Psoas muscle (tissue), 8 donors: ENCODE data around the gene BMP5. TPM values are rescaled to one million over a fixed set of nuclear protein-coding genes. Genes with fewer than 3 reads are reported as not detected.

Source experiments
- ATAC-seq, 4 donors: fragments of 200-7000 bp; cut with Tn5 transposase; one replicate each; pipeline ENCODE4 v1.9.1; 2020; ENCODE audit warnings: moderate library complexity in 3 of 4, mild to moderate bottlenecking in 2 of 4
- DNase-seq, 2 donors: peaks; one replicate each; pipeline ENCODE4 v3.0.0-alpha.2; 2020
- H3K27ac ChIP-seq: fragments of 200-600 bp; one replicate; pipeline ENCODE4 v1.8.0; 2022
- H3K27me3 ChIP-seq, 3 donors: fragments of 200-600 bp in 1 of 3; one replicate each; pipeline versions ENCODE4 v1.6.1 to v1.8.0; 2013 to 2022; ENCODE audit warnings: low read length in 2 of 3, mild to moderate bottlenecking in 2 of 3, moderate library complexity in 1 of 3; ENCODE audit not compliant: insufficient read depth in 3 of 3
- H3K36me3 ChIP-seq, 2 donors: fragments of 200-600 bp in 1 of 2; one replicate each; pipeline versions ENCODE4 v1.6.1 to v1.8.0; 2013 to 2022; ENCODE audit warnings: low read depth in 1 of 2, mild to moderate bottlenecking in 1 of 2, moderate library complexity in 1 of 2; ENCODE audit not compliant: insufficient read depth in 1 of 2
- H3K4me1 ChIP-seq: fragments of 200-600 bp; one replicate; pipeline ENCODE4 v1.8.0; 2022
- H3K4me3 ChIP-seq: fragments of 200-600 bp; one replicate; pipeline ENCODE4 v1.8.0; 2022; ENCODE audit warnings: mild to moderate bottlenecking
- H3K9me3 ChIP-seq: fragments of 200-600 bp; one replicate; pipeline ENCODE4 v1.8.0; 2022
- CTCF ChIP-seq: fragments of 200-600 bp; IDR thresholded peaks from one replicate; pipeline ENCODE4 v1.8.0; 2022; ENCODE audit warnings: antibody characterized with exemption
- WGBS, 3 donors: extraction: QIAGEN DNeasy Blood & Tissue Kit; methylation state at CpG; one replicate each; pipeline versions ENCODE4 v1.1.6 to v1.1.7; 2013; 5-methylcytosine and 5-hydroxymethylcytosine counted together
- intact Hi-C, 2 donors: fragments of 100-400 bp; cut with DNase I; formaldehyde crosslinking; loops; one replicate each; pipeline versions ENCODE4 v1.11.0 to v1.14.2; 2022
- polyA plus RNA-seq, 3 donors: library from polyadenylated mRNA; stranded (reverse); fragments of 200-250 nt; gene quantifications; one replicate each; pipeline ENCODE4 v1.2.3, GENCODE V29; 2013
- total RNA-seq, 4 donors: library from RNA; stranded (reverse); fragmentation: NEBNext Ultra II Directional in 2 of 4; extraction: Animal tissue kit (Norgen Biotek cat#: 25700) in 2 of 4; gene quantifications; one replicate each; pipeline versions ENCODE4 v1.2.1 to v1.2.4, GENCODE V29; 2021 to 2023
- donor health status: healthy with polysubstance abuse.
- donor health status: DM: no; HTN: no; CAD: no; lungs with moderate emphysema.
- donor health status: Bipolar disorder and iron deficiency.
- donor health status: healthy.
- donor health status: DM: yes; HTN: yes; CAD: no.
- donor health status: DM: no; HTN: no; CAD: no.
- donor health status: DM: no; HTN: no; CAD: no.
- donor health status: DM: yes; HTN: yes; CAD: no.

The BMP5 gene
- total and polyA plus RNA-seq, 7 donors, result 0.76 to 3.5 (median 1.5) TPM

- no peak overlapping the region for H3K4me3 ChIP-seq
- H3K4me1 ChIP-seq, result no peaks in the 10 kb centered on the region
- no peaks in the 10 kb centered on the region for H3K9me3 ChIP-seq
- no peaks in the 10 kb centered on the region for H3K27me3 ChIP-seq
- 57 to 63% (median 62%) methylated on average over 2 of the region's 2 CpGs for WGBS, 3 donors
- no peak overlapping the region for H3K27ac ChIP-seq
- intact Hi-C loops, result no loop called here
- H3K36me3 ChIP-seq, result no peaks in the 10 kb centered on the region
- TF ChIP-seq CTCF, result no peak
- no peak for DNase-seq
- no peak for ATAC-seq
Measured at GRCh38 chr6:55866128-55866527, 9.3 kb downstream of the BMP5 start.

GRCh38 chr6:55853008-55854001 is 22.1 kb downstream of the BMP5 start:
- no peak overlapping the region for H3K4me3 ChIP-seq
- intact Hi-C loops, result no loop called here
- H3K27me3 ChIP-seq, result no peaks in the 10 kb centered on the region
- 84 to 89% (median 89%) methylated on average over 7 of the region's 7 CpGs for WGBS, 3 donors
- no peak for TF ChIP-seq CTCF
- H3K9me3 ChIP-seq, result no peaks in the 10 kb centered on the region
- no peaks in the 10 kb centered on the region for H3K36me3 ChIP-seq
- DNase-seq (no peak), ATAC-seq (no peak)
- H3K27ac ChIP-seq, result no peak overlapping the region
- no peaks in the 10 kb centered on the region for H3K4me1 ChIP-seq

GRCh38 chr6:55841341-55841740 is 34.0 kb downstream of the BMP5 start:
- DNase-seq, result no peak
- Histone ChIP-seq H3K27me3 (no peaks in the 10 kb centered on the region), H3K36me3 (no peaks in the 10 kb centered on the region), H3K9me3 (no peaks in the 10 kb centered on the region), H3K27ac (no peak overlapping the region), H3K4me1 (no peaks in the 10 kb centered on the region), H3K4me3 (no peak overlapping the region)
- no peak for ATAC-seq
- no peak for TF ChIP-seq CTCF
- intact Hi-C loops, result no loop called here

- Histone ChIP-seq H3K4me1 (no peaks in the 10 kb centered on the region), H3K27ac (no peak overlapping the region), H3K9me3 (no peaks in the 10 kb centered on the region), H3K36me3 (no peaks in the 10 kb centered on the region), H3K4me3 (no peak overlapping the region), H3K27me3 (no peaks in the 10 kb centered on the region)
- no peak for ATAC-seq
- DNase-seq, result no peak
- intact Hi-C loops, result no loop called here
- TF ChIP-seq CTCF, result no peak
Measured at GRCh38 chr6:55839080-55839479, 36.3 kb downstream of the BMP5 start.

GRCh38 chr6:55836945-55837344 is 38.4 kb downstream of the BMP5 start:
- 60 to 75% (median 73%) methylated on average over 4 of the region's 4 CpGs for WGBS, 3 donors
- no peaks in the 10 kb centered on the region for H3K27me3 ChIP-seq
- no peaks in the 10 kb centered on the region for H3K4me1 ChIP-seq
- no peak overlapping the region for H3K27ac ChIP-seq
- DNase-seq, result no peak
- TF ChIP-seq CTCF, result no peak
- ATAC-seq, result no peak
- H3K9me3 ChIP-seq, result no peaks in the 10 kb centered on the region
- intact Hi-C loops, result no loop called here
- H3K4me3 ChIP-seq, result no peak overlapping the region
- H3K36me3 ChIP-seq, result no peaks in the 10 kb centered on the region
